Activated T-cell treated with anti-CD3 and anti-CD28 coated beads, Interleukin-2, amount 50 U/mL, for 4 hours (primary cell): ENCODE data around the gene FER. TPM values are rescaled to one million over a fixed set of nuclear protein-coding genes. Genes with fewer than 3 reads are reported as not detected.
"Not testable (repeated sequence)": the region's sequence is repeated elsewhere in the genome, so short reads cannot be mapped to it uniquely, and the experiment has no call there.

Experiments
- ATAC-seq, 2 donors: fragments of 200-7000 bp; cut with Tn5 transposase; one replicate each; pipeline ENCODE4 v1.10.0; 2021
- DNase-seq: peaks from one replicate; pipeline ENCODE4 v3.0.0-alpha.2; 2020
- H3K27me3 Mint-ChIP-seq: one replicate; pipeline ENCODE4 v1.8.0; 2021; ENCODE audit warnings: low read depth, mixed read lengths
- H3K36me3 Mint-ChIP-seq: one replicate; pipeline ENCODE4 v1.8.0; 2022; ENCODE audit warnings: mixed read lengths; ENCODE audit not compliant: insufficient read depth
- H3K4me1 Mint-ChIP-seq: one replicate; pipeline ENCODE4 v1.8.0; 2021; ENCODE audit warnings: low read depth, mixed read lengths
- H3K4me3 Mint-ChIP-seq: one replicate; pipeline ENCODE4 v1.8.0; 2021; ENCODE audit warnings: mild to moderate bottlenecking, moderate library complexity, mixed read lengths
- H3K9me3 Mint-ChIP-seq: one replicate; pipeline ENCODE4 v1.8.0; 2021; ENCODE audit warnings: mixed read lengths
- total RNA-seq, 3 donors: library from RNA; stranded (reverse); gene quantifications; one replicate each; pipeline ENCODE4 v1.2.1, GENCODE V29; 2021

FER gene
- total RNA-seq, 3 donors from 2014 or later = 5.1 to 7.4 (median 7.3) TPM

- no peak overlapping the region for H3K4me3 Mint-ChIP-seq
- no peak for ATAC-seq
- DNase-seq = no peak
Observed at GRCh38 chr5:109016300-109016699, 268.6 kb downstream of the FER start.

GRCh38 chr5:109022056-109022455 is 274.4 kb downstream of the FER start:
- Mint-ChIP-seq H3K4me3 (no peak overlapping the region), H3K36me3 (peaks cover 7% of the 10 kb centered on the region), H3K27me3 (no peaks in the 10 kb centered on the region), H3K4me1 (no peaks in the 10 kb centered on the region), H3K9me3 (peaks cover 4% of the 10 kb centered on the region)
- ATAC-seq (no peak), DNase-seq (no peak)

More at GRCh38 chr5:109016300-109016699, 268.6 kb downstream of the FER start:
- H3K9me3 Mint-ChIP-seq = no peaks in the 10 kb centered on the region
- no peaks in the 10 kb centered on the region for H3K36me3 Mint-ChIP-seq
- H3K4me1 Mint-ChIP-seq = peaks cover 9% of the 10 kb centered on the region
- no peaks in the 10 kb centered on the region for H3K27me3 Mint-ChIP-seq

GRCh38 chr5:109025729-109026128 is 278.0 kb downstream of the FER start:
- not testable (repeated sequence) for H3K36me3 Mint-ChIP-seq, H3K4me1 Mint-ChIP-seq, ATAC-seq, H3K9me3 Mint-ChIP-seq, H3K27me3 Mint-ChIP-seq, H3K4me3 Mint-ChIP-seq, DNase-seq

- Mint-ChIP-seq H3K4me3 (no peak overlapping the region), H3K36me3 (peaks cover 7% of the 10 kb centered on the region), H3K4me1 (no peaks in the 10 kb centered on the region), H3K27me3 (no peaks in the 10 kb centered on the region), H3K9me3 (peaks cover 4% of the 10 kb centered on the region)
- DNase-seq (no peak), ATAC-seq (no peak)
Observed at GRCh38 chr5:109027983-109028607, 280.4 kb downstream of the FER start.

- no peak for ATAC-seq
- peaks cover 4% of the 10 kb centered on the region for H3K9me3 Mint-ChIP-seq
- peaks cover 7% of the 10 kb centered on the region for H3K36me3 Mint-ChIP-seq
- H3K27me3 Mint-ChIP-seq = no peaks in the 10 kb centered on the region
- DNase-seq = no peak
- H3K4me3 Mint-ChIP-seq = no peak overlapping the region
- H3K4me1 Mint-ChIP-seq = no peaks in the 10 kb centered on the region
Observed at GRCh38 chr5:109028608-109029299, 281.1 kb downstream of the FER start.

- DNase-seq (no peak), ATAC-seq (no peak)
- Mint-ChIP-seq H3K36me3 (no peaks in the 10 kb centered on the region), H3K4me3 (no peak overlapping the region), H3K4me1 (no peaks in the 10 kb centered on the region), H3K9me3 (no peaks in the 10 kb centered on the region), H3K27me3 (no peaks in the 10 kb centered on the region)
Observed at GRCh38 chr5:109029847-109030246, 282.1 kb downstream of the FER start.

GRCh38 chr5:109030360-109031143 is 282.9 kb downstream of the FER start:
- Mint-ChIP-seq H3K36me3 (no peaks in the 10 kb centered on the region), H3K27me3 (no peaks in the 10 kb centered on the region), H3K9me3 (no peaks in the 10 kb centered on the region), H3K4me3 (no peak overlapping the region), H3K4me1 (no peaks in the 10 kb centered on the region)
- ATAC-seq (no peak), DNase-seq (no peak)

- ATAC-seq (no peak), DNase-seq (no peak)
- no peaks in the 10 kb centered on the region for H3K9me3 Mint-ChIP-seq
- no peaks in the 10 kb centered on the region for H3K4me1 Mint-ChIP-seq
- H3K27me3 Mint-ChIP-seq = no peaks in the 10 kb centered on the region
- H3K4me3 Mint-ChIP-seq = no peak overlapping the region
- peaks cover 2% of the 10 kb centered on the region for H3K36me3 Mint-ChIP-seq
Observed at GRCh38 chr5:109034306-109034705, 286.6 kb downstream of the FER start.

- DNase-seq (no peak), ATAC-seq (no peak)
- H3K4me1 Mint-ChIP-seq = no peaks in the 10 kb centered on the region
- H3K27me3 Mint-ChIP-seq = no peaks in the 10 kb centered on the region
- H3K36me3 Mint-ChIP-seq = peaks cover 2% of the 10 kb centered on the region
- no peak overlapping the region for H3K4me3 Mint-ChIP-seq
- no peaks in the 10 kb centered on the region for H3K9me3 Mint-ChIP-seq
Observed at GRCh38 chr5:109035436-109035835, 287.7 kb downstream of the FER start.

GRCh38 chr5:109038209-109038840 is 290.6 kb downstream of the FER start:
- peaks cover 2% of the 10 kb centered on the region for H3K36me3 Mint-ChIP-seq
- no peak overlapping the region for H3K4me3 Mint-ChIP-seq

GRCh38 chr5:109041317-109041716 is 293.6 kb downstream of the FER start:
- no peaks in the 10 kb centered on the region for H3K4me1 Mint-ChIP-seq
- DNase-seq (no peak), ATAC-seq (no peak)
- H3K36me3 Mint-ChIP-seq = peaks cover 7% of the 10 kb centered on the region
- H3K4me3 Mint-ChIP-seq = no peak overlapping the region
- H3K9me3 Mint-ChIP-seq = no peaks in the 10 kb centered on the region
- H3K27me3 Mint-ChIP-seq = no peaks in the 10 kb centered on the region

More at GRCh38 chr5:109038209-109038840, 290.6 kb downstream of the FER start:
- DNase-seq = no peak
- Mint-ChIP-seq H3K4me1 (no peaks in the 10 kb centered on the region), H3K27me3 (no peaks in the 10 kb centered on the region), H3K9me3 (no peaks in the 10 kb centered on the region)
- ATAC-seq = no peak

GRCh38 chr5:109045710-109046109 is 298.0 kb downstream of the FER start:
- no peak for ATAC-seq
- Mint-ChIP-seq H3K9me3 (no peaks in the 10 kb centered on the region), H3K4me3 (no peak overlapping the region), H3K4me1 (no peaks in the 10 kb centered on the region), H3K36me3 (peaks cover 7% of the 10 kb centered on the region), H3K27me3 (no peaks in the 10 kb centered on the region)
- no peak for DNase-seq

- Mint-ChIP-seq H3K9me3 (no peaks in the 10 kb centered on the region), H3K36me3 (peaks cover 25% of the 10 kb centered on the region), H3K4me1 (no peaks in the 10 kb centered on the region), H3K4me3 (no peak overlapping the region), H3K27me3 (no peaks in the 10 kb centered on the region)
- ATAC-seq = no peak
- no peak for DNase-seq
Observed at GRCh38 chr5:109049565-109049964, 301.9 kb downstream of the FER start.

GRCh38 chr5:109050321-109050720 is 302.6 kb downstream of the FER start:
- H3K4me1 Mint-ChIP-seq, H3K27me3 Mint-ChIP-seq, DNase-seq, ATAC-seq, H3K4me3 Mint-ChIP-seq, H3K9me3 Mint-ChIP-seq: not testable (repeated sequence)
- peaks cover 27% of the 10 kb centered on the region for H3K36me3 Mint-ChIP-seq
